OCI-LY7 (cell line): Measurements from ENCODE around the gene PRODH2. TPM values are rescaled to one million over a fixed set of nuclear protein-coding genes. Genes with fewer than 3 reads are reported as not detected.

Experiments
- BruUV-seq: library from RNA; stranded (reverse); fragments of 400-500 nt; replicated peaks from 2 replicates; lab custom pipeline; 2021; lab: Mats Ljungman, UMichigan
- CTCF ChIA-PET: fragments of 300-600 bp; sonication (Branson Sonifier 250); formaldehyde crosslinking; loops from one replicate; lab custom pipeline; 2022; ENCODE audit warnings: antibody characterized with exemption; ENCODE audit not compliant: unreplicated experiment; lab: Charles Lee
- POLR2A ChIA-PET: fragments of 300-600 bp; sonication (Branson Sonifier 250); formaldehyde crosslinking; loops from one replicate; lab custom pipeline; 2022; ENCODE audit warnings: antibody characterized with exemption; lab: Charles Lee
- DNase-seq: peaks from one replicate; pipeline ENCODE4 v3.0.0-alpha.2; 2015; ENCODE audit warnings: low spot score
- H2AFZ ChIP-seq: fragments of 200-600 bp; sonication (generic), shearing (Covaris generic); 2 replicates; pipeline ENCODE4 v1.6.1; 2014; ENCODE audit warnings: mild to moderate bottlenecking, antibody characterized with exemption, low read length, moderate library complexity
- H3K27ac ChIP-seq: fragments of 200-600 bp; sonication (generic); 2 replicates; pipeline ENCODE4 v1.5.1; 2014; ENCODE audit warnings: mixed run types, low read depth, mild to moderate bottlenecking, moderate library complexity, low read length, inconsistent platforms; ENCODE audit not compliant: poor library complexity, severe bottlenecking
- H3K36me3 ChIP-seq: fragments of 200-600 bp; sonication (generic); 2 replicates; pipeline ENCODE4 v1.6.1; 2014; ENCODE audit warnings: mild to moderate bottlenecking, antibody characterized with exemption, low read length, moderate library complexity, mixed read lengths; ENCODE audit not compliant: insufficient read depth
- H3K4me1 ChIP-seq: fragments of 200-600 bp; sonication (generic); 2 replicates; pipeline ENCODE4 v1.5.1; 2014; ENCODE audit warnings: mild to moderate bottlenecking, low read length; ENCODE audit not compliant: insufficient read depth, poor library complexity, severe bottlenecking
- H3K4me2 ChIP-seq: fragments of 200-600 bp; sonication (generic); 2 replicates; pipeline ENCODE4 v1.6.1; 2014; ENCODE audit warnings: mild to moderate bottlenecking, low read length
- H3K4me3 ChIP-seq: fragments of 200-600 bp; sonication (generic); 2 replicates; pipeline ENCODE4 v1.5.1; 2014; ENCODE audit warnings: mild to moderate bottlenecking, low read depth, low read length; ENCODE audit not compliant: poor library complexity, severe bottlenecking
- H3K79me2 ChIP-seq: fragments of 200-600 bp; sonication (generic); 2 replicates; pipeline ENCODE4 v1.6.1; 2016; ENCODE audit warnings: low read depth, mild to moderate bottlenecking, low read length, moderate library complexity, mixed read lengths; ENCODE audit not compliant: insufficient read depth
- H3K9me2 ChIP-seq: fragments of 200-600 bp; sonication (generic); 2 replicates; pipeline ENCODE4 v1.6.1; 2016; ENCODE audit warnings: mild to moderate bottlenecking, low read length, mixed read lengths; ENCODE audit not compliant: insufficient read depth
- H3K9me3 ChIP-seq: fragments of 200-600 bp; sonication (generic); 2 replicates; pipeline ENCODE4 v1.6.1; 2014; ENCODE audit warnings: mild to moderate bottlenecking, mixed run types, low read length, mixed read lengths
- H4K20me1 ChIP-seq: fragments of 200-600 bp; sonication (generic); 2 replicates; pipeline ENCODE4 v1.6.1; 2014; ENCODE audit warnings: mild to moderate bottlenecking, antibody characterized with exemption, low read length, moderate library complexity, mixed read lengths; ENCODE audit not compliant: insufficient read depth
- EZH2phosphoT487 ChIP-seq: fragments of 200-600 bp; sonication (generic); IDR thresholded peaks from 2 replicates; pipeline ENCODE4 v1.6.1; 2018; ENCODE audit warnings: low read depth, borderline replicate concordance, mild to moderate bottlenecking, mixed run types, antibody characterized with exemption, low read length, moderate library complexity, mixed read lengths
- intact Hi-C: fragments of 100-400 bp; cut with micrococcal nuclease; formaldehyde crosslinking; loops from one replicate; pipeline ENCODE4 v1.10.0; 2022; ENCODE audit not compliant: unreplicated experiment
- total RNA-seq, 2 experiments: library from RNA; depleted of rRNA in 1 of 2; stranded (reverse); fragments of >200 nt in 1 of 2; shearing (Covaris generic) in 1 of 2; gene quantifications; 2 replicates each; pipeline ENCODE4 v1.2.3, GENCODE V29; 2014 to 2022
- TF ChIP-seq, protein P1 (sequence below): fragments of 200-600 bp; sonication (generic); conservative IDR thresholded peaks from 2 replicates; pipeline ENCODE4 v1.5.1; 2014; ENCODE audit warnings: mild to moderate bottlenecking, antibody characterized with exemption, low read length, moderate library complexity, mixed read lengths

The PRODH2 gene
- total RNA-seq, 2 experiments from 2014 or later = not detected

DNA sequence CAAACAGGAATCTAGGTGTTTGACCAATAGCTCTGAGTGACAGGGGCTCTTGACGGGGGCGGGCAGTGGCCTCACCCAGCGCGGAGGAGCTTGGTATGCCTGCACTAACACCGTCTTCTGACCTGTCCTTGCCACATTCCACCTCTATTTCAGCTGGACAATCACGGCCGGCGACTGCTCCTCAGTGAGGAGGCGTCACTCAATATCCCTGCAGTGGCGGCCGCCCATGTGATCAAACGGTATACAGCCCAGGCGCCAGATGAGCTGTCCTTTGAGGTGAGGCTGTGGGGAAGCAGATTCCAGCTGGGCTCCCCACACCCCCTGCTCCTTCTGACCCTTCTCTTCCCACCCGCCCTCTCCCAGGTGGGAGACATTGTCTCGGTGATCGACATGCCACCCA lies 32.6 kb downstream of the PRODH2 start:
- H3K4me3 ChIP-seq = no peak overlapping the region
- no peak overlapping the region for H3K4me2 ChIP-seq
- H3K27ac ChIP-seq = no peak overlapping the region
- H3K79me2 ChIP-seq = no peaks in the 10 kb centered on the region
- TF ChIP-seq, protein P1, sequence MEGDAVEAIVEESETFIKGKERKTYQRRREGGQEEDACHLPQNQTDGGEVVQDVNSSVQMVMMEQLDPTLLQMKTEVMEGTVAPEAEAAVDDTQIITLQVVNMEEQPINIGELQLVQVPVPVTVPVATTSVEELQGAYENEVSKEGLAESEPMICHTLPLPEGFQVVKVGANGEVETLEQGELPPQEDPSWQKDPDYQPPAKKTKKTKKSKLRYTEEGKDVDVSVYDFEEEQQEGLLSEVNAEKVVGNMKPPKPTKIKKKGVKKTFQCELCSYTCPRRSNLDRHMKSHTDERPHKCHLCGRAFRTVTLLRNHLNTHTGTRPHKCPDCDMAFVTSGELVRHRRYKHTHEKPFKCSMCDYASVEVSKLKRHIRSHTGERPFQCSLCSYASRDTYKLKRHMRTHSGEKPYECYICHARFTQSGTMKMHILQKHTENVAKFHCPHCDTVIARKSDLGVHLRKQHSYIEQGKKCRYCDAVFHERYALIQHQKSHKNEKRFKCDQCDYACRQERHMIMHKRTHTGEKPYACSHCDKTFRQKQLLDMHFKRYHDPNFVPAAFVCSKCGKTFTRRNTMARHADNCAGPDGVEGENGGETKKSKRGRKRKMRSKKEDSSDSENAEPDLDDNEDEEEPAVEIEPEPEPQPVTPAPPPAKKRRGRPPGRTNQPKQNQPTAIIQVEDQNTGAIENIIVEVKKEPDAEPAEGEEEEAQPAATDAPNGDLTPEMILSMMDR = no peak
- TF ChIP-seq EZH2phosphoT487 = no peak
- ChIA-PET CTCF (no interaction called here), POLR2A (no interaction called here)
- no peaks in the 10 kb centered on the region for H3K9me3 ChIP-seq
- no peaks in the 10 kb centered on the region for H4K20me1 ChIP-seq
- H3K9me2 ChIP-seq = no peaks in the 10 kb centered on the region
- intact Hi-C loops = no loop called here
- no TSS peak for BruUV-seq
- H2AFZ ChIP-seq = no peak overlapping the region
- peaks cover 10% of the 10 kb centered on the region for H3K4me1 ChIP-seq
- peaks cover 5% of the 10 kb centered on the region; the same call in 1 of the 2 replicates for H3K36me3 ChIP-seq
- DNase-seq = no peak

GRCh38 chr19:35779033-35779432 lies 33.6 kb downstream of the PRODH2 start:
- H4K20me1 ChIP-seq = no peaks in the 10 kb centered on the region
- DNase-seq = no peak
- no peaks in the 10 kb centered on the region for H3K9me2 ChIP-seq
- no peaks in the 10 kb centered on the region for H3K79me2 ChIP-seq
- TF ChIP-seq, protein P1 = no peak
- TF ChIP-seq EZH2phosphoT487 = no peak
- H3K4me3 ChIP-seq = no peak overlapping the region
- no peak overlapping the region for H2AFZ ChIP-seq
- no peak overlapping the region for H3K4me2 ChIP-seq
- H3K4me1 ChIP-seq = peaks cover 19% of the 10 kb centered on the region
- H3K27ac ChIP-seq = no peak overlapping the region
- BruUV-seq = no TSS peak
- H3K9me3 ChIP-seq = no peaks in the 10 kb centered on the region
- H3K36me3 ChIP-seq = peaks cover 5% of the 10 kb centered on the region; the same call in 1 of the 2 replicates
- CTCF ChIA-PET = no interaction called here
- intact Hi-C loops = no loop called here
- POLR2A ChIA-PET = no interaction called here

DNA sequence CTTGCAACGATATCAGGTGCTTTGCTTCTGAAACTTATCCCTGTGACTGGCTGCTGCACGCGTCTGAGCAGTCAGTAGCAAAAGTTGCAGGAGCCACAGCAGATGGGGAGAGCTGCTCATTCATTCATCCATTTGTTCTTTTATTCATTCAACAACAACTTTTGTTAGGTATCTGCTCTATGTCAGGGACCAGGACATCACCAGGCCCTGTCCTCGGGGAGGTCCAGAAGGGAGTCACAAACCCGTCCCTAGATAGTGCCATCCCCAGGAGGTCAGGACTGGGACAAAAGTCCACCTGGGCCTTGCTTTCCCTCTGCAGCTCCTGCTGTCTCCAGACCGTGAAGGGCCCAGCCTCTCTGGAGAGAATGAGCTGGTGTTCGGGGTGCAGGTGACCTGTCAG lies 34.7 kb downstream of the PRODH2 start:
- no peaks in the 10 kb centered on the region for H3K9me3 ChIP-seq
- H4K20me1 ChIP-seq = no peaks in the 10 kb centered on the region
- intact Hi-C loops = no loop called here
- no peak overlapping the region for H2AFZ ChIP-seq
- no peak for DNase-seq
- H3K79me2 ChIP-seq = no peaks in the 10 kb centered on the region
- H3K4me3 ChIP-seq = no peak overlapping the region
- H3K4me2 ChIP-seq = no peak overlapping the region
- no TSS peak for BruUV-seq
- ChIA-PET CTCF (interaction anchor here (0.5 kb wide), 1 partner anchor 83 kb away, joined by 5 read pairs; no protein-coding TSS in a partner anchor), POLR2A (no interaction called here)
- TF ChIP-seq, protein P1 = no peak
- TF ChIP-seq EZH2phosphoT487 = no peak
- H3K36me3 ChIP-seq = peaks cover 5% of the 10 kb centered on the region; the same call in 1 of the 2 replicates
- H3K4me1 ChIP-seq = peaks cover 19% of the 10 kb centered on the region
- H3K27ac ChIP-seq = no peak overlapping the region
- H3K9me2 ChIP-seq = no peaks in the 10 kb centered on the region
